Measurements from ENCODE around the gene ZNF598.
A peak's percentile ranks its signal among the peaks of the same experiment; 100 is the strongest.

Gene ZNF598

DNA sequence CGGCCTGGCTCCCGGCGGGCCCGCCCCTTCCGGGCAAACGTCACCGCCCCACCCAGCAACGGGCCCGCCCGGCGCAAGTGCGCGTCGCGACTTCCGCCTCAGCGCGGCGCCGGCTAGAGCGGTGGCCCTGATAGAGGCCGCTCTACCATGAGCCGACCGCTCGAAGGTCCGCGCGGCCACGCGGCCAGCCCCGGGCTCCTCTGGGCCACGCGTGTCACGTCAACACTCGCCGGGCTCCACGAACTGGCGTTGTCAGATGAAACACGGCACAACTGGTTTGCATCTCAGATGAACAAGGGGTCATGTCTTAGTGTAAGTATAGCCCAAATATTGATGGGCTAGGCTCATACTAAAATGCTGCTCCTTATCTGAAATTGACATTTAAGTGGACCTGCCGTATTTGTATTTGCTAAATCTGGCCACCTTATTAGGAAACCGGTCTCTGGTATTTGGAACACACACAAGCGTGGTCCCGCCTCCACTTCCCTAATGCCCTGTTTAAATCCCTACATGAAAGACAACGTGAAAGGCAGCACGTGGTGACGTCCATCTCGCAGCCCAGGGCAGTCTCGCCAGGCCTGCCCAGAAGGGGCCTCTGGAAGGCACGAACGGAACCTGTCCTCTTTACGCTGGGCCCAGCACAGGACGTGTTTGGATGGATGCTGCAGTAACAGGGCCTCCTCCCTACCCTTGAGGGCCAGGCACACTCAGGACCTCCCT lies at the start of gene ZNF598:
Gene ZNF598, minus strand, starts transcription at position 31 of the 720 bp plus-strand sequence.
- DNase-seq (ENCODE audit: low read depth in 2 of 2) = peak; percentile 52 to 56

DNA sequence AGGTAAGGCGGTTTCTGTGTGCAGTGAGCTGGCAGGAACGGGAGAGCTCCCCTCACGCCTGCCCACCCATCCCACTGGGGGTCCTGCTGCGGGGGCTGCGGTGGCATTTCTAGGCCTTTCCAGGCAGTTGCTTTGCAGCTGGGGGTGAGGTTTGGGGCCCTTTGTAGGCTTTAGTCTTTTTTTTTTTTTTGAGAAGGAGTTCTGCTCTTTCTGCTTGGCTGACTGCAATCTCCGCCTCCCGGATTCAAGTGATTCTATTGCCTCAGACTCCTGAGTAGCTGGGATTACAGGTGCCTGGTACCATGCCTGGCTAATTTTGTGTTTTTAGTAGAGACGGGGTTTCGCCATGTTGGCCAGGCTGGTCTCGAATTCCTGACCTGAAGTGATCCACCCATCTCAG lies 49.3 kb upstream of the ZNF598 start:
- no peak for DNase-seq (ENCODE audit: low read depth in 2 of 2)

DNA sequence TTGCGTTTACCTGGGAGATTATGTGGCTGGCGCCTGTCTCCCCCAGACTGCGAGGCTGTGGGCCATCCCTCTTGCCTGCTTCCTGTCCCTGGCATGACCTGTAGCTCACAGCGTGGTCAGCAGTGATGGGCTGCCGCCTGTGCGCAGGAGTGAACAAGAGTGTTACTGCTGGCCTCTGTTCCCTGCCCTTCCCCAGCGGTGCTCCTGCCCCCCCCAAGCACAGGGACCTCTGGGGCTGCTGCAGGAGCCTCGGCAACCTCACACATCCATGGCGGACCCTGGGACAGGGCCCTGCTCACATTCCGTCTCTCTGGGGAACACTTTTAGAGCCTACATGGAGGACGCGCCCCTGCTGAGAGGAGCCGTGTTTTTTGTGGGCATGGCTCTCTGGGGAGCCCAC lies 48.8 kb upstream of the ZNF598 start:
- DNase-seq (ENCODE audit: low read depth in 2 of 2) = no peak

- DNase-seq (ENCODE audit: low read depth in 2 of 2) = no peak
Observed at GRCh38 chr16:2057438-2057837, 47.8 kb upstream of the ZNF598 start.

GRCh38 chr16:2056681-2057407 lies 47.2 kb upstream of the ZNF598 start:
- no peak for DNase-seq (ENCODE audit: low read depth in 2 of 2)

DNA sequence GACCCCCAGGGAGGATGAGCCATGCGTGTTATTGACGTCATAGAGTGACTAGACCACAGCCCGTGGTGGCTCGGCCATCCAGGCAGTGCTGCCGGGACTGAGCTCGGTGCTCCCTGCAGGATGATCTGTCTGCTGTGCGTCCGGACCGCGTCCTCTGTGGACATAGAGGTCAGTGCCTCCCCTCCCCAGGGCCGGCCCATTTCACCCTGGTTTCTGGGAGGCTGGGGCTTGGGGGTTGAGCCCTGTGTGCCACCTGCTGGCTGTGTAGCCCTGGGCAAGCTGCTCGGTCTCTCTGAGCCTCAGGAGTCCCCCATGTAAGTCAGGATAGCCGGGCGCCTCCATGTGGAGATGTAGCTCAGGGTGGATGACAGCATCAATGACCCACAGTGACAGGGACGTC lies 46.5 kb upstream of the ZNF598 start:
- no peak for DNase-seq (ENCODE audit: low read depth in 2 of 2)

GRCh38 chr16:2054543-2055245 lies 45.1 kb upstream of the ZNF598 start:
- DNase-seq (ENCODE audit: low read depth in 2 of 2) = no peak

GRCh38 chr16:2053897-2054296 lies 44.3 kb upstream of the ZNF598 start:
- no peak for DNase-seq (ENCODE audit: low read depth in 2 of 2)

DNA sequence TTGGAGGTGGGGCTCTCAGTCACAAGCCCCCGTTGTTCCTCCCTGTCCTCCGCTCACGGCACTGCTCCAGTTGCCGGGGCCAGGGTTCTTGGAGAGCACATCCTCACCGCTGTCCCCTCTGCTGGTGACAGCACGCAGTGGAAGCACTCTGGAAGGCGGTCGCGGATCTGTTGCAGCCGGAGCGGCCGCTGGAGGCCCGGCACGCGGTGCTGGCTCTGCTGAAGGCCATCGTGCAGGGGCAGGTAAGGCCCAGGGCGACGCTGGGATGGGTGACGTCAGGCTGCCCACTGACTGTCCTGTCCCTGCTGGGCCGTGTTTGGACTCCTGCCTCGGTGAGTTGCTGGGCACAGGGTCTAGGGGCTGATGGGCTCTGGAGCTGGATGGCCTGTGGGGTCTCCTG lies 43.6 kb upstream of the ZNF598 start:
- DNase-seq (ENCODE audit: low read depth in 2 of 2) = no peak

GRCh38 chr16:2048116-2048543 lies 38.5 kb upstream of the ZNF598 start:
- DNase-seq (ENCODE audit: low read depth in 2 of 2) = peak in 1 of 2 donors; percentile 8

GRCh38 chr16:2047330-2048115 lies 37.9 kb upstream of the ZNF598 start, which contains the start of the genes NTHL1 and TSC2:
Gene NTHL1 (minus strand): TSS chr16:2047834. CDS start chr16:2047823, 11 bp downstream.
Gene TSC2 (plus strand): TSS chr16:2047985. CDS start chr16:2048616, 631 bp downstream.
- DNase-seq (ENCODE audit: low read depth in 2 of 2) = peak; percentile 86 to 88

DNA sequence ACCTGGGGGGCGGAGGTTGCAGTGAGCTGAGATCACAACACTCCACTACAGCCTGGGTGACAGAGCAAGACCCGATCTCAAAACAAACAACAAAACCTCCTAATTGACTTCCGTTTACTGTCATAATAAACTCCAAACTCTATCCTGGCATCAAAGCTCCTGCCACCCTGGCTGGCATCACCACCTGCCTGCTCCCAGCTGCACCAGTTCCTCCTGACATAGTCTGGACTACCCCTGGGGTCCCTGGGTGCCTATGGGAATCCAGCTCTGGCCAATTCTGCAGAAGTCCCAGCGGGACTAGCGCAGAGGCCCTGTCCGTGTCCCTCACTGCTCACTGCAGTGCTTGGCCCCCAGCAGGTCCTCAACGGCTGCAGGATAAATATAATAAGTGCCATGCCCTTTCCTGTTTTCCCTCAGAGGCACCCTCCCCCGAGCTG lies 37.3 kb upstream of the ZNF598 start:
- no peak for DNase-seq (ENCODE audit: low read depth in 2 of 2)

- DNase-seq (ENCODE audit: low read depth in 2 of 2) = no peak
Observed at GRCh38 chr16:2045965-2046892, 36.6 kb upstream of the ZNF598 start.

DNA sequence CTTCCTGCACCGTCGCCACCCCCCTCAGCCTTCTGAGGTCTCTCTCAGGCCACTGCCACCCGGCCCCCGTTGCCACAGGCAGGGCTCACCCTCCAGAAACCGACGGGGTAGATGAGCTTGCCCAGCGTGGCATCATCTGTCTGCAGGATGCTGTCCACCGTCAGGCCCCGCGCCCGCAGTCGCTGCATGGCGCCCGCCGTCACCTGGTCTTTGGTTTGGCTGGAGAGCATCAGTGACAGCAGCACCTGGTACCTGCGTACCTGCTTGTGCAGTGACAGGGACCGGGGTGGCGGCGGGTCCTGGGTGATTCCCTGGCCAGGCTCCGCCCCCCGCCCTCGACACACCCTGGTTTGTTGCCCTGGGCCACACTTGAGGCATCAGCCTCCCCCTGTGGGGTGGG lies 34.9 kb upstream of the ZNF598 start:
- no peak for DNase-seq (ENCODE audit: low read depth in 2 of 2)

- DNase-seq (ENCODE audit: low read depth in 2 of 2) = no peak
Observed at GRCh38 chr16:2043667-2044451, 34.2 kb upstream of the ZNF598 start.

DNA sequence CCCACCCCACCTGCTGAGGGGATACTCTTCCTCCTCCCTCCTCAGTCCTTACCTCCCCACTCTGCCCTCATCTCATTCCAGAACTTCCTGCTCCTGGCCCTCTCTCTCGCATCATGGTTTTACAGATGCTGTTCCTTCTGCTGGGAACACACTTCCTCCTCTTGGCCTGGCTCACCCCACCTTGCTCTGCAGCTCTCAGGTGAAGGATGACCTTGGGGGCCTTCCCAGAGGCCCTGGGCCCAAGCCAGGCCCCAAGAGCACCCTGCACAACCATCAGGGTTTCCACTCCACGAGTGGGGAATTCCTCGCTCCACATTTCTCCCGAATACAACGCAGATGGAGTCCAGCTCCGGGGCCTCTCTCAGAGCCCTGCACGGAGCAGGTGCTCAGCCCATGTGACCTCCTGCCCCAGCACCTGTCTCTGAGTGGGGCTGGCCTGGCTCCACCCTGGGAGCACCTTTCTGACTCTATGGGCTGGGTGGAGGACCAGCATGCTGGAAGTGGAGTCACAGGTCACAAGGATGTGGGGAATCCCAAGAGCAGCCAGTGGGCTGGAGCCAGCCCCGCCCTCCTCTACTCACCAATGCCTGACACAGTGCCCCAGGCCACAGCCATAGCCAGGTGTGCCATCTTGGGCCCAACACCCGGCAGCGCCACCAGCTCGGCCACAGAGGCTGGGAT lies 33.5 kb upstream of the ZNF598 start:
- DNase-seq (ENCODE audit: low read depth in 2 of 2) = no peak

DNA sequence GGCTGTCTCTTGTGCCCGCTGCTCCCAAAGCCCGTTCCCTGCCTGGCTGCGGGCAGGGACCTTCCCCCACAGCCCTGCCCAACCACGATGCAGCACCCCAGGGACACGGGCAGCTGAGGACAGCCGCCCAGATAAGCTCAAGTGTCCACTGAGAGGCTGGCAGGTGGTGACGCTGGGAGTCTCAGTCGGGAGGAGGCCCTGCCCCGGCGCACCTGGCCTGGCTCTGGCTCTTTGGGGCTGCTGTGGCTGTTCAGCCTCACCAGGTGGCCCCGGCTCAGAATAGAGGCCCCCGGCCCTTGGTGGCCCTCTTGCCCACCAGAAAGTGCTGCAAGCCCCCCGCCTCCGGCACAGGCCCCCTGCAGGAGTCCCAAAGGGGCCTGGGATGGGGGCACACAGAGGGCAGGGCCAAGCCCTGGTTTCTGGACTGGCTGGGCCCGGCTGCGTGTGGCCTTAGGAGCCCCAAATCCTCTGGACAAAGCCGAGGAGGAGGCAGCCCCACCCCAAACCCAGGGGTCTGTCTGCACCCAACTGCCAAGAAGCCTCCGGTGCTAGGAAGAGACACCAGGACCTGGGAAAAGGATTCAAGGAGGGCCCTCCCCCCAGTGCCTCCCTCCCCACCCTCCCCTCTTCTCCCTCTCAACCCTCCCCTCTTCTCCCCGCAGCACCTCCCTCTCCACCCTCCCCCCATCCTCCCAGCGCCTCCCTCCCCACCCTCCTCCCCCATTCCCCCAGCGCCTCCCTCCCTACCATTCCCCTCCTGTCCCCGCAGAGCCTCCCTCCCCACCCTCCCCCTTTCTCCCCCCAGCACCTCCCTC lies 32.8 kb upstream of the ZNF598 start:
- DNase-seq (ENCODE audit: low read depth in 2 of 2) = no peak
